ENCODE measurements around the gene NKD2. TPM values are rescaled to one million over a fixed set of nuclear protein-coding genes. Genes with fewer than 3 reads are reported as not detected.
A peak's percentile ranks its signal among the peaks of the same experiment; 100 is the strongest.

Gene NKD2
- total RNA-seq, 3 donors from 2014 or later, result 0.54 to 0.94 (median 0.58) TPM

DNA sequence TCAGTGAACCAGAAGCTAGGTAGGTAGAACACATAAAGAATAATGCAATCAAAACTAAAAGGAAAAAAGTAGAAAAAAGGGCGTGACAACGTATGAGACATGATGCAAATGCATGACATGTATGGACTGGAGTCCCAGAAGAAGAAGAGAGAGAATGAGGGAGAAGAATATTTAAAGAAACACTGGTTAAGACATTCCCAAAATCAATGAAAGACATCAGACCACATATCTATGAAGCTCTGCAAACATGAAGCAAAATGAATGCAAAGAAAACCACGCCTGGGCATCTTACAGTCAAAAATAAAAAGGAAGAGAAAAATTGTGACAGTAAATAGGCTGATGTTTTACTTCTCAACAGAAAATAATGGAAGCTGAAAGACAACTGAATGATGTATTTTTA lies 23.8 kb upstream of the NKD2 start:
- H3K27me3 Mint-ChIP-seq (ENCODE audit: low read depth), result peaks cover 9% of the 10 kb centered on the region
- DNase-seq (no peak), ATAC-seq (no peak)

DNA sequence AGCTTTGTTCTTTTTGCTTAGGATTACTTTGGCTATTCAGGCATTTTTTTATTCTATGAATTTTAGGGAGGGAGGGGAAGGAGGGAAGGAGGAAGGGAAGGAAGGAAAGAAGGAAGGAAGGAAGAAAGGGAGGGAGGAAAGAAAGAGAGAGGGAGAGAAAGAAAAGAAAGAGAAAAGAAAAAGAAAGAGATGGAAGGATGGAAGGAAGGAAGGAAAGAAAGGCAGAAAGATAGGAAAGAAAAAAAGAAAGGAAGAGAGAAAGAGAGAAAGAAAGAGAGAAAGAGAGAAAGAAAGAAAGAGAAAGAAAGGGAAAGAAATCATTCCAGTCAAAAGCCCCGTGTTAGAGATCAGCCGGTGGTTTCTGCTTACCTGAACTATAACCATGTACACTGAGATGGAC lies 20.8 kb upstream of the NKD2 start:
- peaks cover 27% of the 10 kb centered on the region for H3K27me3 Mint-ChIP-seq (ENCODE audit: low read depth)
- H3K36me3 Mint-ChIP-seq (ENCODE audit: insufficient read depth), result no peaks in the 10 kb centered on the region
- DNase-seq, result no peak
- H3K4me3 Mint-ChIP-seq, result no peak overlapping the region
- H3K4me1 Mint-ChIP-seq (ENCODE audit: low read depth), result peaks cover 10% of the 10 kb centered on the region
- no peak for ATAC-seq
- H3K9me3 Mint-ChIP-seq, result peaks cover 20% of the 10 kb centered on the region

More for the DNA sequence above, 23.8 kb upstream of the NKD2 start:
- no peak overlapping the region for H3K4me3 Mint-ChIP-seq
- H3K9me3 Mint-ChIP-seq, result peaks cover 20% of the 10 kb centered on the region
- H3K36me3 Mint-ChIP-seq (ENCODE audit: insufficient read depth), result no peaks in the 10 kb centered on the region
- H3K4me1 Mint-ChIP-seq (ENCODE audit: low read depth), result peaks cover 10% of the 10 kb centered on the region

DNA sequence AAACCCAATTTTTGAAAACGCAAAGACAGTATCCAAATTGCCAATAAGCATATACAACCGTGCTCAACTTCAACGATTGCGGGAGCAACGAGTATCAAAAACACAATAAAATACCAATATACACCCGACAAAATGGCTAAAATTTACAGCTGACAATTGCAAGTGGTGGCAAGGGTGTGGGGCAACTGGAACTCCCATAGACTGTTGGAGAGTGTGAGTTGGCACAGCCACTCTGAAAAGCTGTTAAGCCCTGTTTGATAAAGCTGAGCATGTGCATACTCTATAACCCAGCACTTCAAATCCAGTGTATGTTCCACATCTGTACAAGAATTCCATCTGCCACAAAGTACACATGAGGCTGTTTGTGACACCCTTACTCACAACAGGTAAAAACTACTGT lies 20.3 kb upstream of the NKD2 start:
- Mint-ChIP-seq H3K36me3 (ENCODE audit: insufficient read depth) (no peaks in the 10 kb centered on the region), H3K27me3 (ENCODE audit: low read depth) (peaks cover 27% of the 10 kb centered on the region), H3K4me1 (ENCODE audit: low read depth) (peaks cover 10% of the 10 kb centered on the region), H3K4me3 (no peak overlapping the region), H3K9me3 (peaks cover 20% of the 10 kb centered on the region)
- no peak for DNase-seq
- no peak for ATAC-seq

DNA sequence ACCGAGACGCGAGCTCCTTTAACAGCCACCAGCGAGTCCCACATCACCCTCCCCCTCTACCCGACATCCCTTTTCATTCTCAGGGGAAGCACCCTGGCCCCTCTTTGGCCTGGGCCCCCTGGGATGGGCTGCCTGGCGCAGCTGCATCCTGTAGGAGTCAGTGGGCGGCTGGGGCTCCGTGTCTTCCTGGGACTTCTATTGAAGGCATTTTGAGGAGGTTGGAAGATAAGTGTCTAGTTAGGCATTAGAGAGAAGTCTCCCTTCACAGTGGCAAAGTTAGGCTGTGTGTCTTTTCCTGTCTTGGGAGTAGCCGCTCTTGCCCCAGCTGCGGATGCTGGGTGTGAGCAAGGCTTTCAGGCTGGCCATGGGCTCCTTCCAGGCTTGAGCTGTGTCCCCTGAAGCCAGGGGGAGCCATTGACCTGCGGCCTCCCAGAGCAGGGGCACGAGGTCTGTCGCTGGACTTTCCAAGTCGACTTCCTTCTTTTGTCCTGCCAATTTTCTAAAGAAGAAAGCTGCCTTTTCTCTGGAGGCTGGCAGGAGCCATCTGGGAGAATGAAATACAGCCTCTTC lies 18.6 kb upstream of the NKD2 start:
- Mint-ChIP-seq H3K9me3 (peaks cover 9% of the 10 kb centered on the region), H3K27me3 (ENCODE audit: low read depth) (peaks cover 27% of the 10 kb centered on the region), H3K4me1 (ENCODE audit: low read depth) (no peaks in the 10 kb centered on the region), H3K36me3 (ENCODE audit: insufficient read depth) (no peaks in the 10 kb centered on the region), H3K4me3 (no peak overlapping the region)
- ATAC-seq (no peak), DNase-seq (no peak)

DNA sequence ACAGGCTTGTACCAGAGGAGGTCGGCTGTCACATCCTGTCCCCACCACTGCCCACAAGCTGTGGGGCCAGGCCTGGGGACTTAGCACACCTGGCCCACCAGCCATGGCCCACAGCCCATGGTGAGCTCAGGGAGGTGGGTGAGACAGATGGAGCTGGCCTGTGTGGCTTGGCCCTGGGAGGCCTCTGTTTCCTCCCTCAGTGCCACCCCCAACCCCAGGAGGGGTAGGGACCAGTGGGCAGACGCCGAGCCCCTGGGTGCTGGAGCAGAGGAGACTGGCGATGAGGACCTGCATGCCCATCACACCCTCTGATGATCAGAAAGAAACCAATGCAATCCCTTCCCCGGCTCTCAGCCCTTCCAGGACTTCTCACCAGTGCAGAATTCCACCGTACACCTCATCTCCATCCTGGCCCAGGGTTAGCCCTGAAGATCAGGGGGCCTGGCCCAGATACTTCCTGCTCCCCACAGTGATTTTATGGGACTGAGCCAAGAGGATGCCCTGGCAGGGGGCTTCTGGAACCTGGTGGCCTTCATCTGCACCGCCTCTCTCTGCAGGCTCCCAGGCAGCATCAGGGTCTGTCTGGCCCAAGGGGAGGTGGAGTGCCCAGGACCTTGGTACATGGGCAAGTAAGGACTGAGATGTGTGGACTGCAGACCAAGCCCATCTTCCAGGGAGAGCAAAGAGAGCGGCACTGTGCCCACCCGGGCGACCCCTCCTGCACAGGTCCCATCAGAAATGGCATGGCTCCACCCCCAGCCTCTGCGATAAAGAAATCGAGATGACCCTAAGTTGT lies 16.9 kb upstream of the NKD2 start:
- ATAC-seq (no peak), DNase-seq (no peak)
- H3K4me1 Mint-ChIP-seq (ENCODE audit: low read depth), result peaks cover under 1% of the 10 kb centered on the region
- H3K27me3 Mint-ChIP-seq (ENCODE audit: low read depth), result peaks cover 24% of the 10 kb centered on the region
- no peaks in the 10 kb centered on the region for H3K9me3 Mint-ChIP-seq
- H3K4me3 Mint-ChIP-seq, result no peak overlapping the region
- no peaks in the 10 kb centered on the region for H3K36me3 Mint-ChIP-seq (ENCODE audit: insufficient read depth)

DNA sequence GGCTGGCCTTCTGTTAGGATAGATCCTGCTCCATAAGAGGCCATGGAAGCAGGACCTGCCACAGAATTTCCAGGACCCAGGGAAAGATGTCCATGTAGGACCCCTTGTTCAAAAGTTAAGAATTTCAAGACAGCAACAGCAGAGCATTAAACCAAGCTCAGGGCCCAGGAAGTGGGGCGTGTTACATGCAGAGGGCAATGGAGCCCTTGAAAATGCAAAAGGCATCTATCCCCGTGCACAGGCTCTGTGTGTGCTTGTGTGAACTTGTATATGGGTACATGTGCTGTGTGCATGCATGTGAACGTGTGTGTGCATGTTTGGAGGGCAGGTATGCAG lies 14.4 kb upstream of the NKD2 start:
- no peak overlapping the region for H3K4me3 Mint-ChIP-seq
- ATAC-seq (no peak), DNase-seq (no peak)
- no peaks in the 10 kb centered on the region for H3K9me3 Mint-ChIP-seq
- H3K36me3 Mint-ChIP-seq (ENCODE audit: insufficient read depth), result no peaks in the 10 kb centered on the region
- H3K27me3 Mint-ChIP-seq (ENCODE audit: low read depth), result peaks cover 20% of the 10 kb centered on the region
- H3K4me1 Mint-ChIP-seq (ENCODE audit: low read depth), result peaks cover 9% of the 10 kb centered on the region

DNA sequence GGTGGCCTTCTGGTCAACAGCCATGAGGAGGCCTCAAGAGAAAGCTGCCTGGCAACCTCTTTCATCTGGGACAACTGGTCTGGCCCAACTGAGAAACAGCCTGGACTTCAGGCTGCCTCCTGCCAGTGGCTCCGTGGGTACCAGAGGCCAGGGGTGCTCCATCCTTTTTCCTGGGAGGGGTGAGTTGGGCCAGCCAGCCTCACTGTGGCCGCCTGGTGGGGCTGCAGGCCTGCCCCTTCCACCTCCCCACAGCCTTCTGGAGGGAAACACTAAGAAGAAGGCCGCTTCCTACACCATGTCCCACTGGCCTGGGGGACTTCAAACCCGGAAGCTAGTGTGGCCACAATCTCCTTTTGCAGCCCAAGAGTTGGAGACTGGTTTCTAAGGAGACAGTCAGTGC lies 13.8 kb upstream of the NKD2 start:
- H3K9me3 Mint-ChIP-seq, result no peaks in the 10 kb centered on the region
- peaks cover 17% of the 10 kb centered on the region for H3K27me3 Mint-ChIP-seq (ENCODE audit: low read depth)
- ATAC-seq (no peak), DNase-seq (no peak)
- H3K36me3 Mint-ChIP-seq (ENCODE audit: insufficient read depth), result no peaks in the 10 kb centered on the region
- H3K4me3 Mint-ChIP-seq, result no peak overlapping the region
- peaks cover 9% of the 10 kb centered on the region for H3K4me1 Mint-ChIP-seq (ENCODE audit: low read depth)

DNA sequence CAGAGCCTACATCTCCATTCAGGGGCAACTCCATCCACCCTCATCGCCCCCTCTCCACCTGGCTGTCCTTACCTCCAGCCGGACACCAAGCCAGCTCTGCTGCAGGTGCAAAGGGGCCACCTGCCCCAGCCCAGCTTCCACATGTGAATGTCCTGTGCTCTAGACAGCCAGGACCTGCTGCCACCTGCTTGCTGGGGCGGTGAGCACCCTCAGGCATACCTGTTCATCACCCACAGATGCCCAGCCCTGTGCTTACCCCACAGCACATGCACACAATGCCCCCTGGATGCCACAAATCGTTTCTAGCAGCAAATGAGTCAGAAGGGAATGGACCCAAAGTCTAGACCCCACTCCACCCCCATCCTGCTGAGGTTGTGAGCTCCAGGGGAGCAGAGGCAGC lies 13.3 kb upstream of the NKD2 start:
- Mint-ChIP-seq H3K9me3 (no peaks in the 10 kb centered on the region), H3K27me3 (ENCODE audit: low read depth) (peaks cover 12% of the 10 kb centered on the region), H3K36me3 (ENCODE audit: insufficient read depth) (no peaks in the 10 kb centered on the region), H3K4me1 (ENCODE audit: low read depth) (peaks cover 9% of the 10 kb centered on the region), H3K4me3 (no peak overlapping the region)
- ATAC-seq (no peak), DNase-seq (no peak)

DNA sequence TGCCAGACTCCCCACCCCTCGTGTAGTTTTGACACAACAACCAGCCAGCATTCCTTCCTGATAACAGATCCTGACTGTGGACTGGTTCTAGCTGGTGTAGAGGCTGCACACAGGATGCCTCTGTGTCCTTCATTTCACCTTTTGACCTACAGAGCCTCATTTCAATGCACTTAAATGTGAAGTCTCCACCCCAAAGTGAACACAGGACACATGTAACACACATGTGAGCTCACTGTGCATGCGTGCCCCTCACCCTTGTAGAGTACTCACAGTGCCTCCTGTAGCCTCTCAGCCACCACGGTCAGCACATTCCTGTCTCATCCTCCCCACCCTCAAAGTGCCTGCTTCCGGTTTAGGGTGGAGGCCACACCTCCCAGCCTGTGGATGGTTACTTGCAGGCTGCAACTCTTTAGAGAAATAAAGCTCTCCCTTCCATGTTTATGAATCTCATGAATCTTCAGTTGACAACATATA lies 11.6 kb upstream of the NKD2 start:
- Mint-ChIP-seq H3K9me3 (no peaks in the 10 kb centered on the region), H3K4me1 (ENCODE audit: low read depth) (peaks cover 10% of the 10 kb centered on the region), H3K27me3 (ENCODE audit: low read depth) (peaks cover 5% of the 10 kb centered on the region), H3K36me3 (ENCODE audit: insufficient read depth) (no peaks in the 10 kb centered on the region), H3K4me3 (no peak overlapping the region)
- DNase-seq, result no peak
- peak; percentile 50 to 68 for ATAC-seq

DNA sequence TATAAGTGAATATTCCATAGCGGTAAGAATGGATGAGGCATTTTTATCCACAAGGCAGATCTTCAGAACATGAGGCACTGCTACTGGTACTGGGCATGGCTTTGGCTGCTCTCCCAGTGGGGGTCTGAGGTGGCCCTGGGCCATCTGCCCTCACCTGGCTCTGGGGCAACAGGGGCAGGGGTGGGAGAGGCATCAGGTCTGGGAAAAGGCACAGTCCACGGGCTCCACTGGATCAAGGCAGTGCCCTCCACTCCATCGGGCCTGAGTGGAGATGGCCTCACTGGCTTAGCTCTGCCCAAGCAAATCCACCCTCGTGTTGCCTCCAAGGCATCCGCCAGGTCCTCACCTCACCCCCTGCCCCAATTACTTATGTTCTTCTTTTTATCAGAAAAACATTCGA lies 10.9 kb upstream of the NKD2 start:
- Mint-ChIP-seq H3K4me1 (ENCODE audit: low read depth) (peaks cover 11% of the 10 kb centered on the region), H3K27me3 (ENCODE audit: low read depth) (peaks cover 3% of the 10 kb centered on the region), H3K36me3 (ENCODE audit: insufficient read depth) (no peaks in the 10 kb centered on the region), H3K9me3 (no peaks in the 10 kb centered on the region), H3K4me3 (no peak overlapping the region)
- ATAC-seq, result no peak
- no peak for DNase-seq

DNA sequence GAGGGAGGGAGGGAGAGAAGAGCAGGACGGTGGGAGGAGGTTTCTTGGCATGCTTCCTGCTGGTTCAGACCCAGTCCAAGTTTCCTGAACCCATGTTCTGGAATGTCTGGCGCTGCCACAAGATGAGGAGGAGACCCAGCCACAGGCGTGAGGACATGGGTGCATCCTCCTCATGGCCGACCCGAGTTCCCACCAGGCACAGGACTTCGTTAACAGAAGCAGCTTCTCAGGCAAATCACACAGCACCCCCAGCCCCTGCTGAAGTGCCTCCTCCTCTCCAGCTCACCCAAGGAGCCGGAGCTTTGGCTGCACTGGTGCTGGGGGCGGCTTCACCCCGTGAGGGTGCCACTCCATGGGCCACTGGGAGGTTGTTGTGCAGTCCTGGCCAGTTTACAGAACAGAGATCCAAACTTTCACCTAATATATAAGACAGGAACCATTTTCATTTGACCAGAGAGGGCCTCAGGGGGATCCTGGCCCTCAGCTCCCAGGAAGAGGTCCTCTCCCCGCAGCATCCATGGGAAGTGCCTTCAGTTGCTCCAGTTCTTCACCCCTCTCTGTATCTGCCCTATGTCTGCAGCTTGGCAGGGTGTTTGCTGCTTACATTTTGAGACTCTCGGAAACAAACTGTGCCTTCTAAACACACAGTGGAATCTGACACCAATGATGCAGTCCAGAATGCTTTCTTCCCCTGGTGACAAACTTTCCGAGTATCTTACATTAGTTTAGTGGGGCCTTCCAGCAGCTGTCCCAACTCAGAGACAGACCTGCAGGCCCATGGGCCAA lies 10.2 kb upstream of the NKD2 start:
- peaks cover 7% of the 10 kb centered on the region for H3K27me3 Mint-ChIP-seq (ENCODE audit: low read depth)

DNA sequence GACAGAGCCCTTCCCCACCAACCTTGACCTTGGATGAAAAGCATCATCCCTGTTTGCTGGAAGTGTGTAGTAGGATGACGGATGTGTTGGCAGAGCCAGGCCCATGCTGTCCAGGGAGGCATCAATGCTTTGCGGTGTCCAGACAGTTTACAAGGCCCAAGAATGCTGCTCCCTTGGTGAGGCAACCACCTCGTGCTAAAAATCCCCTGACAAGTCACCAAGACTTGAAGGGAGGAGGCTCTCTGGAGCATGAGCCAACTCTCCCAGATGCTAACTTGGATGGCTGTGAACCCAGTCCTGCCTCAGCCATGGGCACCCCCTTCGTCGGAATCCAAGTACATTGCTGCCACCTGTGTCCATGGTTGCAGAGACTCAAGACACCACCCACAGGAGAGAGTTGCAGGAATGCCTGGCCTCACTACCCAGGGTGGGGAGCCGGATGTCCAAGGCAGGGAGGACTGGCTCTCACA lies 9.5 kb upstream of the NKD2 start:
- Mint-ChIP-seq H3K4me1 (ENCODE audit: low read depth) (peaks cover 21% of the 10 kb centered on the region), H3K36me3 (ENCODE audit: insufficient read depth) (no peaks in the 10 kb centered on the region), H3K9me3 (no peaks in the 10 kb centered on the region), H3K4me3 (no peak overlapping the region), H3K27me3 (ENCODE audit: low read depth) (peaks cover 7% of the 10 kb centered on the region)
- DNase-seq (no peak), ATAC-seq (no peak)

More for the DNA sequence above, 10.2 kb upstream of the NKD2 start:
- Mint-ChIP-seq H3K36me3 (ENCODE audit: insufficient read depth) (no peaks in the 10 kb centered on the region), H3K9me3 (no peaks in the 10 kb centered on the region), H3K4me1 (ENCODE audit: low read depth) (peaks cover 16% of the 10 kb centered on the region), H3K4me3 (no peak overlapping the region)
- ATAC-seq (no peak), DNase-seq (no peak)

DNA sequence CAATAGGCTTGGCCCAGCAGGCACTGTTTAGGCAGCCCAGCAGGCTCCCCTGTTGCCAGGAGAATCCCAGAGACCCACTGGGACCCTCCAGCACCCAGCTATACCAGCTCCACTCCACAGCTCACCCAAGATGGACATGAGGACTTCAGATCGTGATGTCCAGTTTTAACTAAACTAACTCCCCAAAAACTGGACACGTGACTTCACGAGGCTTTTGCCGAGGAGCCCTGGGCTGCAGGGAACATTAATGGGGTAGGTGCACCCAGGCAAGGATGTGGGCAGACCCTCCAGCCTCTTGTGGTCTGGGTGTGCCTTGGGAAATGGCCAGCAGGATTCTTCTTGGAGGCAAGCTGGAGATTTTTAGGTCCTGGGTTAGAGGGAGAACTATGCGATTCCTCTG lies 8.9 kb upstream of the NKD2 start:
- ATAC-seq, result no peak
- no peak for DNase-seq
- no peaks in the 10 kb centered on the region for H3K36me3 Mint-ChIP-seq (ENCODE audit: insufficient read depth)
- H3K4me1 Mint-ChIP-seq (ENCODE audit: low read depth), result peaks cover 24% of the 10 kb centered on the region
- peaks cover 7% of the 10 kb centered on the region for H3K27me3 Mint-ChIP-seq (ENCODE audit: low read depth)
- H3K4me3 Mint-ChIP-seq, result no peak overlapping the region
- H3K9me3 Mint-ChIP-seq, result no peaks in the 10 kb centered on the region

DNA sequence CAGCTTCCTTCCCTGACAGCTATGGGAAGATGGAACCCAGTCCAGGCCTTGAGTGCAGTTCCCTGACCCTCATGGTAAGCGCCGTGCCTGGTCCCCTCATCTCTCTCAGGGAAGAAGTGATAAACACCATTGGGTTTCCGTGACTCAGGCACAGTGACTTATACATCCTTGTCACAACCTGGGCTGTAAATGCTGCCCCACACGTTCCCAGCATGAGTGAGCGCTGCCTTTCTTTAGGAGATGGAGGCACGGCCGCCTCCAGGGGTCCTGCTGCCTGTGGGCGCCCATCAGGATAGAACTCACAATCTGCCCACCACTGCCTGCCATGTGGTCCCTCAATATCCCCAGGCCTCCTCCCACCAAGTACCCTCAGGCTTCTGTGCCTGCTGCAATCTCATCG lies 8.3 kb upstream of the NKD2 start:
- ATAC-seq (no peak), DNase-seq (no peak)
- Mint-ChIP-seq H3K4me1 (ENCODE audit: low read depth) (peaks cover 24% of the 10 kb centered on the region), H3K9me3 (no peaks in the 10 kb centered on the region), H3K27me3 (ENCODE audit: low read depth) (peaks cover 7% of the 10 kb centered on the region), H3K4me3 (no peak overlapping the region), H3K36me3 (ENCODE audit: insufficient read depth) (no peaks in the 10 kb centered on the region)
